Body of pancreas (tissue), 4 donors: ENCODE data around the gene PPAT.

Experiments used
- POLR2A ChIP-seq, 3 donors: fragments of 450-650 bp; IDR thresholded peaks; one replicate each; pipeline ENCODE4 v1.6.1; 2016; ENCODE audit warnings: antibody characterized with exemption in 3 of 3, mild to moderate bottlenecking in 2 of 3
- TF ChIP-seq, protein P1 (sequence below), 7 experiments: fragments of 450-650 bp in 4 of 7; fragments of 200-600 bp in 3 of 7; sonication (generic) in 3 of 7; IDR thresholded peaks; one replicate each; pipeline ENCODE4 v1.5.1; 2016 to 2019; ENCODE audit warnings: antibody characterized with exemption in 7 of 7

- no peak for TF ChIP-seq POLR2A (IDR thresholded peaks at IDR 0.05)
- TF ChIP-seq, protein P1, sequence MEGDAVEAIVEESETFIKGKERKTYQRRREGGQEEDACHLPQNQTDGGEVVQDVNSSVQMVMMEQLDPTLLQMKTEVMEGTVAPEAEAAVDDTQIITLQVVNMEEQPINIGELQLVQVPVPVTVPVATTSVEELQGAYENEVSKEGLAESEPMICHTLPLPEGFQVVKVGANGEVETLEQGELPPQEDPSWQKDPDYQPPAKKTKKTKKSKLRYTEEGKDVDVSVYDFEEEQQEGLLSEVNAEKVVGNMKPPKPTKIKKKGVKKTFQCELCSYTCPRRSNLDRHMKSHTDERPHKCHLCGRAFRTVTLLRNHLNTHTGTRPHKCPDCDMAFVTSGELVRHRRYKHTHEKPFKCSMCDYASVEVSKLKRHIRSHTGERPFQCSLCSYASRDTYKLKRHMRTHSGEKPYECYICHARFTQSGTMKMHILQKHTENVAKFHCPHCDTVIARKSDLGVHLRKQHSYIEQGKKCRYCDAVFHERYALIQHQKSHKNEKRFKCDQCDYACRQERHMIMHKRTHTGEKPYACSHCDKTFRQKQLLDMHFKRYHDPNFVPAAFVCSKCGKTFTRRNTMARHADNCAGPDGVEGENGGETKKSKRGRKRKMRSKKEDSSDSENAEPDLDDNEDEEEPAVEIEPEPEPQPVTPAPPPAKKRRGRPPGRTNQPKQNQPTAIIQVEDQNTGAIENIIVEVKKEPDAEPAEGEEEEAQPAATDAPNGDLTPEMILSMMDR (IDR thresholded peaks at IDR 0.05) = no peak
Observed at GRCh38 chr4:56408978-56409377, 26.4 kb downstream of the PPAT start.
